ENCODE measurements around the gene RANBP1.

Gene RANBP1

DNA sequence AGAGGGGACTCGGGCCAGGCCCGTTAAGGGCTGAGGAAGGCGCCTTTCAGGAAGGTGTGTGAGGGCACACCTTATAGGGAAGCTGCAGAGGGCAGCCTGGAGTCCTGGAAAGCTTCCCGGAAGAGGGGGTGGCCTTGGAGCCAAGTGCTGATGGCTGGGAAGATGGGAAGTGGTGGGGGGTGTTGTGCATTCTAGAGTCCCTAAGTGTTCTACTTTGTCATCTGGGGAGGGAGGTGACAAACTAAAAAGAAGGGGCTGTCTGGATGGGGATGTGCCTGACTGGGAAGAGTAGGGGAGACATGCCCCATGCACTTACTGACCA lies 22.5 kb downstream of the RANBP1 start:
- DNase-seq (ENCODE audit: low read depth) = no peak

DNA sequence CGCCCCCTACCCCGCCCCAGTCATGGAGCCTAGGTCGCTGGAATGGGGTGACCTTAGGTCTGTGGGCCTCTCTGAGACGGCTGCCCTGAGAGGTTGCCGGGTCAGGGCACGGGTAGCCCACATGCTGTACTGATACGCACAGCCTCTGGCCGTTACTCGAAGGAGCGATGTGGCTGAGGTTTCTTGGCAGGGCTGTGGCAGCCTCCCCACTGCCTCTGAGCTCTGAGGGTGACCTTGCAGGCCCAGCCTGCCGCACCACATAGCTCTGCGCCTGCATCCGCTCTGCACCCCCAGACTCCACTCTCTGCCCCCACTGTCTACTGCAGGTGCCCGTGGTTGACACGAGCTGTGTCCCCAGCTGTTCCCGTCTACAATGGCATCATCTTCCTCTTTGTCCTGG lies 23.0 kb downstream of the RANBP1 start:
- DNase-seq (ENCODE audit: low read depth) = no peak

DNA sequence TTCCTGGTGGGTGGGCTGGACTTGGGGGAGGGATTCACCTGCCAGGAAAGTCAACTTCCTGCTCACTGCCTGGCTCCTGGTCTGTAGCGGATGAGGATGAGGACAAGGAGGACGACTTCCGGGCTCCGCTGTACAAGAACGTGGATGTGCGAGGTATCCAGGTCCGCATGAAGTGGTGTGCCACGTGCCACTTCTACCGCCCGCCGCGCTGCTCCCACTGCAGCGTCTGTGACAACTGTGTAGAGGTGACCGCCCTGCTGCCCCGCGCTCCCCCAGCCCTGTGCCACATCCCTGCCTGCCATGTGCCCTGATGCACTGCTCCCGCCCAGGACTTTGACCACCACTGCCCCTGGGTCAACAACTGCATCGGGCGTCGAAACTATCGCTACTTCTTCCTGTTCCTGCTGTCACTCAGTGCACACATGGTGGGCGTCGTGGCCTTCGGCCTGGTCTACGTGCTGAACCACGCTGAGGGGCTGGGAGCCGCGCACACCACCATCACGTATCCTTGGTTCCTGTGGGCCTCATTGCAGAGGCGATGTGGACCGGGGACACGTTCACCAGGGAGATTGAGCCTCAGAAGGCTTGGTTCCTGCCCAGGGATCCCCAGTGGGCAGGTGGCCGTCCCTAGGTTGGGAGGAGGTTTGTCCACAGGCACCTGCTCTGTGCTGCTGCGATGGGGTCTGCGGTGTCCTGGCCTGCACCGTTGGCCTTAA lies 23.6 kb downstream of the RANBP1 start:
- no peak for DNase-seq (ENCODE audit: low read depth)

DNA sequence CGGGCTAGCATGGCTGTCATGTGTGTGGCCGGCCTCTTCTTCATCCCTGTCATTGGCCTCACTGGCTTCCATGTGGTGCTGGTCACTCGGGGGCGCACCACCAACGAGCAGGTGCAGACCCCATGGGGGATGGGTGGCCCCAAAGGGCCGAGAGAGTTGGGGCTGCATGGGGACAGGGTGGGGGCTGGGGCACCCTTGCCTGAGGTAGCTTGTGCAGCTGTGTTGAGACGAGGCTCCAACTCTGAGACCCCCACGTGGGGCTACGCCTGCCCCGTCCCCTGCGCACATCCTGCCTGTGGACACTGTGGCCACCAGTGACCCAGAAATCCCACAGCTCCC lies 24.2 kb downstream of the RANBP1 start:
- no peak for DNase-seq (ENCODE audit: low read depth)

DNA sequence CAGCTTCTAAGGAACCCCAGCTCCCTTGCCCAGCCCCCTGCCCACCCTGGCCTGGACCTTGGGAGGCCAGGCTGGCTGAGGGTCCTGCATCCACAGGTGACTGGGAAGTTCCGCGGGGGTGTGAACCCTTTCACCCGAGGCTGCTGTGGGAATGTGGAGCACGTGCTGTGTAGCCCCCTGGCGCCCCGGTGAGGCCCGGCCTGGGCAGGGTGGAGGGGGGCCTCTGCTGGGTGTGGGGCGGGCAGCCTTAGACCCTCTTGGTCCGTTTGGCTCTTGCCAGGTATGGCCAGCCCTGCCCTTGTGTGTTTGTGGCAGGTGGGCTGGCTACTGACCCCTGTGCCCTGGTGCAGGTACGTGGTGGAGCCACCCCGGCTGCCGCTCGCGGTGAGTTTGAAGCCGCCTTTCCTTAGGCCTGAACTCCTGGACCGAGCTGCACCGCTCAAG lies 24.6 kb downstream of the RANBP1 start:
- DNase-seq (ENCODE audit: low read depth) = no peak

DNA sequence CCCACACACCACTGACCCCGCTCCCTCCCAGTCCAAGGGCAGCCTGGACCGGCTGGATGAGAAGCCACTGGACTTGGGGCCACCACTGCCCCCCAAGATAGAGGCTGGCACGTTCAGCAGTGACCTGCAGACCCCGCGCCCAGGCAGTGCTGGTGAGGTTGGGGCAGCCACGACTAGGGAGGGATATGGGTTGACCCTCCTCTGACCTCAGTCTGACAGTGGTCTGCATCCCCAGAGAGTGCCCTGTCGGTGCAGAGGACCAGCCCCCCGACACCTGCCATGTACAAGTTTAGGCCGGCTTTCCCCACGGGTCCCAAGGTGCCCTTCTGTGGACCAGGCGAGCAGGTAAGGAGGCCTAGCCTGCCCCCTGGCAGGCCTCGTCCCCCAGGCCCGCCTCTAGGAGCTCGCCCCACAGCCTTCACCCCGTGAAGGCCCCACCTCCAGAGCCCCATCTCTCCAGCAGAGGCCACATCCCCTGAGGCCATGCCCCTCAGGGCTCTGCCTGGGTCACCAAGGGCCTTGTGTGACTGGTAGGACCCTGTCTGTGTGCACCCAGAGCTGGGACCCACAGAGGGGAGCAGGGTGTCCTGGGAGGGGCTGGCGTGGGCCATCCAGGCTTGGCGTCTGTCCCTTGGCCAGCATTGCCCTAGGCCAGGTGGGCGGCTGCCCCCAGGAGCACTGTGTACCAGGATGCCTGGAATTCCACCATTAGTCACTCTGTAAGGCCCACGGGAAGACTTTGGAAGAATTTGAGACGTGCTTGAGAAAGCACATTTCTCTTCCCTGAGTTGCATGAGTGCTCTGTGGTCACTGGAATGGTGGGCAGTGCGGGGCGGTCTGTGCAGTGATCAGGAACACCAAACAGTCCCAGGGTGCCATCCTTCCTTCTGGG lies 25.5 kb downstream of the RANBP1 start:
- DNase-seq (ENCODE audit: low read depth) = no peak

DNA sequence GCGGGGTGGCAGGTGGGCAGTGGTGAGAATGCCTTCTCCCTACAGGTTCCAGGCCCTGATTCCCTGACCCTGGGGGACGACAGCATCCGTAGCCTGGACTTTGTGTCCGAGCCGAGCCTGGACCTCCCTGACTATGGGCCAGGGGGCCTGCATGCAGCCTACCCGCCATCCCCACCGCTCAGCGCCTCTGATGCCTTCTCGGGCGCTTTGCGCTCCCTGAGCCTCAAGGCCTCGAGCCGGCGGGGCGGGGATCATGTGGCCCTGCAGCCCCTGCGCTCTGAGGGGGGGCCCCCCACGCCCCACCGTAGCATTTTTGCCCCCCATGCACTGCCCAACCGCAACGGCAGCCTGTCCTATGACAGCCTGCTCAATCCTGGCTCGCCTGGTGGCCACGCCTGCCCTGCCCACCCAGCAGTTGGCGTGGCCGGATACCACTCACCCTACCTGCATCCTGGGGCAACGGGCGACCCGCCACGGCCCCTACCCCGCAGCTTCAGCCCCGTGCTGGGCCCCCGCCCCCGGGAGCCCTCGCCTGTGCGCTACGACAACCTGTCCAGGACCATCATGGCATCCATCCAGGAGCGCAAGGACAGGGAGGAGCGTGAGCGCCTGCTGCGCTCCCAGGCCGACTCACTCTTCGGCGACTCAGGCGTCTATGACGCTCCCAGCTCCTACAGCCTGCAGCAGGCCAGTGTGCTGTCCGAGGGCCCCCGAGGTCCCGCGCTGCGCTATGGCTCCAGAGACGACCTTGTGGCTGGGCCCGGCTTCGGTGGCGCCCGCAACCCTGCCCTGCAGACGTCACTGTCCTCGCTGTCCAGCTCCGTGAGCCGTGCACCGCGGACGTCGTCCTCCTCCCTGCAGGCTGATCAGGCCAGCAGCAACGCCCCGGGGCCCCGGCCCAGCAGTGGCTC lies 27.1 kb downstream of the RANBP1 start:
- no peak for DNase-seq (ENCODE audit: low read depth)

DNA sequence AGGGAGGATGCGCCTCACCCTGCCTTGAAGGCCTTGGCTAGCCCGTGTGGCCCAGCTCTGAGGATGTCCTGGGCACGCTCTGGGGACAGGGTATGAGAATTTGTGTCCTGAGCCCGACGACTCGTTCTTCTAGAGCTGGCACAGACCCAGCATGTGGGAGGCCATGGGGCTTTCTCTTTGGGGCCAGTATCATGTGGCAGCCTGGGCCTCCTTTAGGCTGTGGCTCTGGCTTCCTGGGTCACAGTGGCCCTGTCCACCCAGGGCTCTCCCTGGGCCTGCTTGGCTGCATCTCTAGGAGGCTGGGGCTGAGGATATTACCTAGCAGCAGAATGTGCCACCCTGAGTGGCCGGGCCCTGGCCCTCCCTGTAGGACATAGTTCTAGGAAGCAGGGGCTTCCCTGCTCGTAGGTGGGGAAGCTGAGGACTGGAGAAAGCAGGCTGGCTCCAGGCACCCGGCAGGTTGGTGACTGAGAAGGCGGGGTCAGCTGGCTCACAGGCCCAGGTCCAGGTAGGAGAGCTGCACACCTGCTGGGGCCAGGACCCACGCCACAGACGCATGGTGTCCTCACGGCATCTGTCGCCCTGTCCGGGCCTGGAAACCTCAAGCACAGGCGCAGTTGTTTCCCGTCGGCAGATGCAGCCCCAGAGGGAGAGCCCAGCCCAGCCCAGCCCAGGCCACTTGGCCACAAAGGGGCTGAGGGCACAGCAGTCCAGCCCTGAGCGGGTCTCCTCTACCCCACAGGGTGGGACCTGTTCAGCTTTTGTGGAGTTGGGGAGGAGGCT lies 28.2 kb downstream of the RANBP1 start:
- DNase-seq (ENCODE audit: low read depth) = no peak

DNA sequence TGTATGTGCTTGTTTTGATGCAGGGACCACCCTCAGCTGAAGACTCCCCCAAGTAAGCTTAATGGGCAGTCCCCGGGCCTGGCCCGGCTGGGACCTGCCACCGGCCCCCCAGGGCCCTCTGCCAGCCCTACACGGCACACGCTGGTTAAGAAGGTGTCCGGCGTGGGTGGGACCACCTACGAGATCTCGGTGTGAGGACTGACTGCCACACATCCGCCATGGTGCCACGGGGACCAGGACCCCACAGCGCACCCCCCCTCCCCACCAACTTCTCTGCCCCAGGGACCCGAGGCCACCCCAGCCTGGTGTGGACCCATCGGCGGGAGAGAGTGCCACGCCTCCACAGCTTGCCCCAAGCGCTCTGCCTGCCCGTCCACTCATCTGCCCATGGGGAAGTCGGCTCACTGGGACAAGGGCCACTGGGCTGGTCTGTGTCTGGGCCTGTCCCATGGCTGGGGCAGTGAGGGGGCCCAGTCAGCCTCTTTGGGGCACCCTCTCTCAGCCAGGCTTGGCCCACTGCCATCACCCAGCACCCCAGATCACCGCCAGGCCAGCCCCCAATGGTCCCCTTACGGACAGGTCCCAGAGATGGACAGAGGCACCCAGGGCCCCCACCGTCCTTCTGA lies 29.4 kb downstream of the RANBP1 start:
- DNase-seq (ENCODE audit: low read depth) = no peak

DNA sequence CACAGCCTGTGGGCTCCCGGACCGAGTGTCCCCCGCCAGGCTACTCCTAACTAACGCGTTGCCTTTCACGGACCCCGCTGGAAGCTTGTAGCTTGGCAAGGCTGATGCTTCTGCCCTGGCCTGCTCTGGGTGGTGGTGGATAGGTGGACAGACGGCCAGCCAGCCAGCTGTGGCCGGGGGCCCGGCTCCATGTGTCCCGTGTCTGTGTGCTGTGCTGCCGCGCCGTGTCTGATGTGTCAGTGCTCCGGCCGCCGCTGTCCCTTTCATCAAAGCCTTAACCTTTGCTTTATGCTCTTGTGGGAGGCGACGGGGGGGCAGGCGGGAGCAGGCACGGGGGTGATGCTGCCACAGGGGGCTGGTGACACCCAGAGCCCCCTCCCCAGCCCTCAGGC lies 29.9 kb downstream of the RANBP1 start:
- no peak for DNase-seq (ENCODE audit: low read depth)

DNA sequence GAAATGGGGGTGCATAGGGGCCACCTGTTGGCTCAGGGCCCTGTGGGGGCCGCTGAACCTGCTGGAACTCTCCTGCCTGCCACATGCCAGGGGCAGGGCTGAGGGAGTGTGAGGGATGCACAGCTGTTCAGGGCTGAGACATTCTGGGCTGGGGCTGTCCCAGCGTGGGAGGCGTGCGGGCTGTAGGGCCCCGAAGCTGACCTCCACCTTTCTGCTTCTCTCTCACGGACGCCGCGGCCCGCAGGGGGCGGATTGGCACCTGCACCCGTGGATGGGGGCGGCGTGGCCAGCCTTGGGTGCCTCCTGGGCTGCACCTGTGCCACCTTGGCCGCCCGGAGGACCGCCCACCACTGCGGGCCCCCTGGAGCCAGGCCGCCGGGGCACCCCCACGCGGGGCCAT lies 30.9 kb downstream of the RANBP1 start:
- no peak for DNase-seq (ENCODE audit: low read depth)

DNA sequence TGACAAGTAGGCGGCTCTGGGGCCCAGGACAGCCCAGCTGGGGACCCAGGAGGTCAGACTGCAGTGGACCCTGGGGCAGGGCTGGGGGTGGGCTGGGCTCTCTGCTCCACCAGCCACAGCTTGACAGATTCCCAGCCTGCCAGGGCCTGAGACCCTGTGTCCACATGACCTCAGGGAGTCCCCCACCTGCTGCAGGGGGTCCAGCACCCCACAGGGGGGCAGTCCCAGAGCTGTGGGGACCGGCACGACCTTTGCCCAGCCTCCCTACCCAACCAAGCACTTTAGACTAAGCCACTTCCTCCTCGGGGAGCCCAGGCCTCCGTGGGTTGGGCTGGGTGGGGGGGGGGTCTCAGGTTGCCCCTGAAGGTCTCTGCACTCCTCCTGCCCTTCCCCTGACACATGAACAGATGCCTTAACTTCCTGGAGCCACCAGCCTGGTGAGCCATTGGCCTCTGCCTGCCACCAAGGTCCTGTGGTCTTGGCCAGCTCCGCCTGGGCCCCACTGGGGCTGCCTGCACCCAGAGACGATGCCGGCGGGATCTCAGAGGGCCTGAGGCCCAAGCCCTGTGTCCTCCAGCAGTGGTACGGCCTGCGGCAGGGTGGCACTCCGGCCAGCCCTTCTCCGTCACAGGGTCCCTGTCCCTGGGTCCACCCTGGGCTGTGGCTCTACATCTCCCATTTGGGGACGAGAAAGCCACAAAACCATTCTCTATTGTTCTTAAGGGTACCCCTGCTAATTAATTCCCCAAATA lies 31.5 kb downstream of the RANBP1 start:
- no peak for DNase-seq (ENCODE audit: low read depth)

DNA sequence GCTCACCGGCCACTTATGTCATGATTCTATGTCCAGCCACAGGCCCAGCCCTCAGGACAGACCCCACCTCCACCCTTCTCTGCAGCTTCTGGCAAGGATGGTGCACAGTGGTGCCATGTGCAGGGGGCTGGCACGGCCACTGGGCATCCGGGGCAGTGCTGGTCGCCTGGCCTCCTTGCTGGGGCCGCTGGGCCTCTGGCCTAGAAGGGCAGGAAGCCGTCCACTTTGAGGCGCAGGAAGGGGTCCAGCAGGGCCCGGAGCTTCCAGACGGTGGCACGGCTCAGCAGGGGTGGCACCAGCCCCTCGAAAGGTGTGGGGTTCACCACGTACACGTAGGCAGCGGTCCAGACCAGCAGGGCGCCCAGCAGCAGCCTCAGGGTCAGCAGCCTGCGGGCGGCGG lies 32.5 kb downstream of the RANBP1 start:
- no peak for DNase-seq (ENCODE audit: low read depth)

DNA sequence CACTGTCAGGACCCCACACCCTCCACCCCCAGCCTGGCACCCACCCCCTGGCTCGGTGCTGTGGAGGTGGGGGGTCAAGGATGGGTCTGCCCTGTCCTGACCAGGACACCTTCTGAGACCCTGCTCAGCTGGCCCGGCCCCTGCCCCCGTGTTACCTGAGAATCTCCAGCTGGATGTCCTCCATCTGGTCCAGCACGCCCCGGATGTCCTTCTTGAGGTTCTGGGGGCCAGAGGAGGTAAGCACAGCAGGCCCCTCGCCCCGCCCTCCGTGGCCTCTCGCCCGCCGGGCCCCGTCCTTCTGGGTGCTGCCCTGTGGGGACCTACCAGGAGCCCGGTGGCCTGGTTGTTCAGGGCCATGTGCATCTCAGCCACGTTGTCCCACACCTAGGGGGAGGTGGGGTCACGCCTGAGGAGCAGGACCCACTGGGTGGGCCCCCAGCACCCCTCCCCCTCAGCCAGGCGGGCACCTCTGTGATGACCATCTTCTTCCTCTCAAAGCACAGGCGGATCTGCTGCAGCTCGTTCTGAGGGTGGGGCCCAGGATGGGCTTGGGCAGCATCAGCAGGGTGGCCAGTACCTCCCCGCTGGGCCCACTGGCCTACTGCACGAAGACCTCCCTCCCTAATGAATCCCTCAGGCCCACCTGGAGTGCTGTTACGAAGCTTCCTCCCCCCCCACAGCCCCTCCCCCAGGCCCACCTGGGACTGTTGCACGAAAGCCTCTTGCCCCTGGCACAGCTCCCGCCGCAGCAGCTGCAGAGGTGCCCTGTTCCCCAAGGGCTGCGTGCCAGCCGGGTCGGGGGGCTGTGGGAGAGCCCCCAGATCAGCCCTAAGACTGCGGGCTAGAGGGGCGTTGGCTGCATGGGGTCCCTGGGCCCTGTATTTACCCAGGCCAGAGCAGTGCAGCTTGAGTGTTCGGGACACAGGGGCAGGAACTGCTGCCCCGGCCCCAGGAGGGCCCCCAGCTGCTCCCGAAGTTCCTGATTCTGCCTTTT lies 33.6 kb downstream of the RANBP1 start:
- DNase-seq (ENCODE audit: low read depth) = no peak

DNA sequence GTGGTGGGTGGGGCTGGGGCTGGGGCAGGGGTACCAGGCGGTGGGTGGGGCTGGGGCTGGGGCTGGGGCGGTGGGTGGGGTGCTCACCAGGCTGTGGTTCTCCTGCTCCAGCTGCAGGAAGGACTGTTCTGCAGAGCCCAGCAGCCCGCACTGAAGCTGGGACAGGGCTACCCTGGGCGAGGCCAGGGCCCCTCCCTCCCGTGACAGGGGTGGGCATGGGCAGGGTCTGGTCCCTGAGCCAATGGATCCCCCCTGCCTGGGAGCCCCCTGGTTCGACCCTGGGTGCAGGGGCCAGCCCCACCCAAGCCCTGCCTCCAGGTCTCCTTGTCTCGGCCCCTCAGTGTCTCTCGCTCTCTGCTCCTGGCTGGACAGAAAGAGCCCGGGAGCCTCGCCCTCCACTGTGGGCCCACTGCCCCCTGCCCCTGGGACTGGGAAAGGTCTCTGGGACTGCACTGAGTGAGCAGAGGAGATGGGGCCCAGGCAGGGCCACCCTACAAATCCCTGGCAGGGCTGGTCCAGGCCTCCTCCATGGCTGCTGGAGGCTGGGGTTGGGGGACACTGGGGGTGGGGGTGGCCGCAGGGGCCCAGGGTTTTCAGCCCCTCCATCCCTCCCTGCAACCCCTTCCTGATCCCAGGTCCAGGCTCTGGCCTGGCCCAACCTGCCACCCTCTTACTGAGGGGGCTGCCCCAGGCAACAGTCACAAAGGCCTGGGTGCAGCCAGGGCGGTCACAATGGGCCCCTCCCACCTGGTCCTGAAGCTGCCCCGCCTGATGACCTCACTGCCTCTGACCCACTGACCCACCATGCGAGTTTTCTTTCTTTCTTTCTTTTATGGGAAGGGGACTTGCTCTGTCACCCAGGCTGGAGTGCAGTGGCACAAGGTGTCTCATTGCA lies 34.7 kb downstream of the RANBP1 start, which contains the start of gene CCDC188:
Gene CCDC188 (minus strand): TSS at position 675 of the 895 bp plus-strand sequence. CDS start 69 bp downstream, at position 606.
- no peak for DNase-seq (ENCODE audit: low read depth)

DNA sequence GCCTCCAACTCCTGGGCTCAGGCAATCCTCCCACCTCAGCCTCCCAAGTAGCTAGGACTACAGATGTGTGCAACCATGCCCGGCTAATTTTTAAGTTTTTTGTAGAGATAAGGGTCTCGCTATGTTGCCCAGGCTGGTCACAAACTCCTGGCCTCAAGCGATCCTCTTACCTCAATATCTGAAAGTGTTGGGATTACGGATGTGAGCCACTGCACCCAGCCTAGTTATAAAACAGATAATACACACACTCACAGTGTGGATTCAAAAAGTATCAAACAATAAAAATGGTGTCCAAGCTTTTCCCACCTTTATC lies 35.3 kb downstream of the RANBP1 start:
- DNase-seq (ENCODE audit: low read depth) = no peak

DNA sequence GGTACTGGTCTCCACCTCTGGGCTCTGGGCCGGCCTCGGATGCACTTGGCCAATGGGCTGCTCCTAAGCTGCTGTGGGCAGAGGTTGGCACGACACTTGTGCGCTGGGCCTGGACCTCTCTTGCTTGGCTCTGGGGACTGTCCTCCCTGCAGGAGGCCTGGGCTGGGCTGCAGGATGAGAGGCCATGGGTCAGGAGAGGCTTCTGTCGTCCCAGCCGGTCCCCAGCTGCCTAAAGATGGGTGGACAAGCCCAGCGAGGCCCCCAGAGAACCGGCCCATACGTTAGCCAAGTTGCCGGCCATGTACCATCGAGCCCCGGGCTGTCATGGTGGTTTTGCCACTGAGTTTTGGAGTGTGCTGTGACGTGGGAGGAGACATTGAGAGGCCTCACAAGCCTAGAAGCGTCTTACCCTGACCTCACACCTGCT lies 36.6 kb downstream of the RANBP1 start:
- DNase-seq (ENCODE audit: low read depth) = no peak

DNA sequence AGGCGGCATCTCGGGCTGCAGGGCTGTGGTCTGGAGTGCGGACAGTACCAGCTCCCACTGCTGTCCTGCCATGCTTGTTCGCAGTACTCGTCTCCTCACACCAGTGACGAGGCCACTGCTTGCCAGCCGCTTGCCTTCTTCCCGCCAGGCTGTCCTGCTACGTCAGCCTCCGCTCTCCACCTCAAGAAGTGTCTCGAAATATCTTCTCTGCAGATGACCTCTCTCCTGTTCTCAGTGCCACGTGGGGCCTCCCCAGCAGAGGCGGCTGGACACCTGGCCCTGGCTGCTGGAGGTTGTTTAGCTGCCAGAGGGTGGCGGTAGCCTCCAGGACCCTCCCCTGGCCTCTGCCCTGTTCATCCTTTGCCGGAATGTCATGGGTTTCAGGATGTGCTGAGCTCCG lies 38.0 kb downstream of the RANBP1 start:
- DNase-seq (ENCODE audit: low read depth) = no peak

Measured in GM04504 (cell line).